Measurements from ENCODE around the gene LAMB4.

Gene LAMB4

DNA sequence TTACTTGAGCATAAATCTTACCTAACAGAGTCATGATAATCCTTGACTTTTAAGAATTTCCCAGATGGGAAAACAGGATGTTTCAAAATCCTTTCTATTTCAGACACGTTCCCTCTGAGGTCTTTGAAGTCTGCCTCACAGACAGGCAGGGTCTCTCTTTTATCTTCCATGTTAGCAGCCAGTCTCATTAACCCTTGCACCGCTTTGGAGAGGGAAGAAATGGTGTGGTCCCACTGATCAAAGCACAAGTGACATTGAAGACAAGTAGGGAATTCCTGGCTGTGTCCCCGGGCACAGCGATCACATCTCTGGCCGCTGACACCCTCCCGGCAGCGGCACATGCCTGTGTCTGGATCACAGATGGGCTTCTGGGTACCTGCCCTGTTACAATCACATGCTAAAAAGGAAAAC, 74.5 kb downstream of the LAMB4 start:
- TF ChIP-seq, protein P1, sequence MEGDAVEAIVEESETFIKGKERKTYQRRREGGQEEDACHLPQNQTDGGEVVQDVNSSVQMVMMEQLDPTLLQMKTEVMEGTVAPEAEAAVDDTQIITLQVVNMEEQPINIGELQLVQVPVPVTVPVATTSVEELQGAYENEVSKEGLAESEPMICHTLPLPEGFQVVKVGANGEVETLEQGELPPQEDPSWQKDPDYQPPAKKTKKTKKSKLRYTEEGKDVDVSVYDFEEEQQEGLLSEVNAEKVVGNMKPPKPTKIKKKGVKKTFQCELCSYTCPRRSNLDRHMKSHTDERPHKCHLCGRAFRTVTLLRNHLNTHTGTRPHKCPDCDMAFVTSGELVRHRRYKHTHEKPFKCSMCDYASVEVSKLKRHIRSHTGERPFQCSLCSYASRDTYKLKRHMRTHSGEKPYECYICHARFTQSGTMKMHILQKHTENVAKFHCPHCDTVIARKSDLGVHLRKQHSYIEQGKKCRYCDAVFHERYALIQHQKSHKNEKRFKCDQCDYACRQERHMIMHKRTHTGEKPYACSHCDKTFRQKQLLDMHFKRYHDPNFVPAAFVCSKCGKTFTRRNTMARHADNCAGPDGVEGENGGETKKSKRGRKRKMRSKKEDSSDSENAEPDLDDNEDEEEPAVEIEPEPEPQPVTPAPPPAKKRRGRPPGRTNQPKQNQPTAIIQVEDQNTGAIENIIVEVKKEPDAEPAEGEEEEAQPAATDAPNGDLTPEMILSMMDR (IDR thresholded peaks at IDR 0.05; ENCODE audit: control insufficient read depth, extremely low read depth, insufficient read depth): no peak
- no peak for DNase-seq (ENCODE audit: low read depth)
- H3K4me3 ChIP-seq (ENCODE audit: low read depth, low read length): no peak overlapping the region

DNA sequence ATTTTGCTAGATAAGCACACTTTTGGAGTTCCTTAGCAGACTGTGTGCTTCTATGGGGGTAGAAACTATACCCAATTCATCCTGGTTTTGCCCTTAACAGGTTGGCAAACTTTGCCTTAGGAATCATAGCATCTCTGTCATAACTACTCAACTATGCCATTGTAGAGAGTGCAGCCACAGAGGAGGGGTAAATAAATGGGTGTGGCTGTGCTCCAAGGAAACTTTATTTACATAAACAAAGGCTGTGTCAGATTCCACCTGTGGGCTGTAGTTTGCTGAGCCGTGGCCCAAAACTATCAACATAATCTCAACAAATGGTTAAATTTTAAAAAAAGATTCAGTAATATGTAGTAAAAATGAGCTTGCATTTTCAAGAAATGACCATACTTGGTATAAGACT, 75.6 kb downstream of the LAMB4 start:
- no peak overlapping the region for H3K4me3 ChIP-seq (ENCODE audit: low read depth, low read length)
- DNase-seq (ENCODE audit: low read depth): no peak
- TF ChIP-seq, protein P1 (IDR thresholded peaks at IDR 0.05; ENCODE audit: control insufficient read depth, extremely low read depth, insufficient read depth): no peak

DNA sequence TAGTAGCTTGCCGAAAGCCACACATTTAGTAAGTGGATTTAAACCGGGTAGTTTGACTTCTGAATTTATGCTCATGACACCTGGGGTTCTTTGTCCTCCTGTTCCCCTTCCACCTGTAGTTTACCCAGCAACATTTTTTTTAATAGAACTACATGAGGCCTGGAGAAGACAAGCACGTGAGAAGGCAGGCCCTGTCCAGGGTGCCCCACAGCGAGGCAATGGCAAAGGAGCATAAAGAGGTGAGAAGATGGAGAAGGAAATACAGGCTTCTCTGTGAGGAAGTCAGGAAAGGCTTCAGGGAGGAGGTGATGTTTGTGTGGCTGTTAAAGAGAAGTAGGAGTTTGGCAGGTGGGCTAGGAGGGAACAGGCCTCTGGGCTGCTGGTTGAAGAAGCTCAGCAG, 76.9 kb downstream of the LAMB4 start:
- H3K4me3 ChIP-seq (ENCODE audit: low read depth, low read length): no peak overlapping the region
- TF ChIP-seq, protein P1 (IDR thresholded peaks at IDR 0.05; ENCODE audit: control insufficient read depth, extremely low read depth, insufficient read depth): no peak
- no peak for DNase-seq (ENCODE audit: low read depth)

DNA sequence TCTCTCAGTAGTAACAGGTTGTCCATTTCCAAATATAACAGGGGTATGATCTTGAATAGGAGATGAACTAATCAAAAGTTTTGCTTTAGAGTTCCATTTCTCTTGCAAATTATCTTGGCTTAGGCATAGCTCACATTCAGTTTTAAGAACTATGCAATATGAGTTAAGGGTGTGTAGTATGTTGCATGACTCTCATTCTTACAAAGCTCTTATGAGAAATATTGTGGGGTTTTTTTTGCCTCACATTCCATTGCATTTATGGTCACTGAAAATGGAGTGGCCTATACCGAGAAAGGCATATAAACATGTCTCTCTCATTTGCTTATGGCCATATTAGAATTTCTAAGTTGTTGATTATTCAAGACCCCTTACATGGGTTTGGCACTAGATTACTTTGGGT, 78.7 kb downstream of the LAMB4 start:
- H3K4me3 ChIP-seq (ENCODE audit: low read depth, low read length): no peak overlapping the region
- DNase-seq (ENCODE audit: low read depth): no peak
- TF ChIP-seq, protein P1 (IDR thresholded peaks at IDR 0.05; ENCODE audit: control insufficient read depth, extremely low read depth, insufficient read depth): no peak

DNA sequence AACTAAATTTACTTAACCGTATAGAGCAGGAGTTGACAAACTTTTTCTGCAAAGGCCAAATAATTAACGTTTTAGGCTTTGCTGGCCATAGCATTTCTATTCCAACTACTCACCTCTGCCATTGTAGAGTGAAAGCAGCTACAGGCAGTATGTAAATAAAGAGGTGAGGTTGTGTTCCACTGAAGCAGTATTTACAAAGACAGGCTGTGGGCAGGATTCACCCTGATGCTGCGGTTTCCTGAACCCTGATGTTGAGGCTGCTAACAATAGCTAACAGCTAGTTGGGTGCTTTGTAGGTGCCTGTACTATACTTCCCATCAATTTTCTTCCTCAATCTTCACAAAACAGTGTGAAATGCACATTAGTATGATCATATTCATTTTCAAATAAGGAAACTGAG, 80.2 kb downstream of the LAMB4 start:
- no peak for DNase-seq (ENCODE audit: low read depth)
- no peak overlapping the region for H3K4me3 ChIP-seq (ENCODE audit: low read depth, low read length)
- TF ChIP-seq, protein P1 (IDR thresholded peaks at IDR 0.05; ENCODE audit: control insufficient read depth, extremely low read depth, insufficient read depth): no peak

DNA sequence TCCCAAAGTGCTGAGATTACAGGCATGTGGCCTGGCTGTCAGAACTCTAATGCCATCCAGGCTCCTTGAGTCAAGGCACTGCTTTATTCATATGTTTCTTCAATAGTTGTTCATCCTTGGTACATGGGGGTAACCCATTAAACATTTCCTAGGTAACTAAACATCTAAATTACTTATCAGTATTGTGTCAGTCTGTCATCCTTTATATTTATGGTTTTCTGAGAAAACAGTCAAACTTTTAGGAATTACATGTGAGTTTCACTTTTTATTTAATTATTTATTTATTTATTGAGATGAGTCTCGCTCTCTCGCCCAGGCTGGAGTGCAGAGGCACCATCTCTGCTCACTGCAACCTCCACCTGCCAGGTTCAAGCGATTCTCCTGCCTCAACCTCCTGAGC, 81.7 kb downstream of the LAMB4 start:
- no peak overlapping the region for H3K4me3 ChIP-seq (ENCODE audit: low read depth, low read length)
- TF ChIP-seq, protein P1 (IDR thresholded peaks at IDR 0.05; ENCODE audit: control insufficient read depth, extremely low read depth, insufficient read depth): no peak
- DNase-seq (ENCODE audit: low read depth): no peak

DNA sequence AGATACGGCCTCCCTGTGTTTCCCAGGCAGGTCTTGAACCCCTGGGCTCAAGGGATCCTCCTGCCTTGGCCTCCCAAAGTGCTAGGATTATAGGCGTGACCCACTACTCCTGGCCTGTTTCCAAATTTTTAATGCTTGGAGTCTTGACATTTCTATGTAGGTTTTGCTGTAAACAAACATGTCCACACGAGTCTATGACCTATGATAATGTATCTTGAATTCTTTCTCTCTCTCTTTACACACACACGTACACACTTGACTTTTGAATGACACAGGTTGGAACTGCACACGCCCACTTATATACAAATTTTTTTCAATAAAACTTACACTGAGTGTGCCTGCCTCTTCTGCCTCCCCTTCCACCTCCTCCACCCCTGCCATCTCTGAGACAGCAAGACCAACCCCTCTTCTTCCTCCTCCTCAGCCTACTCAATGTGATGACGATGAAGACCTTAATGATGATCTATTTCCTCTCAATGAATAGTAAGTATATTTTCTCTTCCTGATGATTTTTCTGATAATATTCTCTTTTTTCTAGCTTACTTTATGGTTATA, 83.1 kb downstream of the LAMB4 start:
- no peak overlapping the region for H3K4me3 ChIP-seq (ENCODE audit: low read depth, low read length)
- DNase-seq (ENCODE audit: low read depth): no peak
- TF ChIP-seq, protein P1 (IDR thresholded peaks at IDR 0.05; ENCODE audit: control insufficient read depth, extremely low read depth, insufficient read depth): no peak
